Liver (tissue), 9 donors: ENCODE data around the gene ZNF655. TPM values are rescaled to one million over a fixed set of nuclear protein-coding genes. Genes with fewer than 3 reads are reported as not detected.

Experiments used
- DNase-seq: peaks from one replicate; pipeline ENCODE4 v3.0.0-alpha.2; 2017; ENCODE audit warnings: low spot score
- H3K27ac ChIP-seq, 2 donors: one replicate each; pipeline ENCODE4 v1.7.0; 2013; ENCODE audit warnings: inconsistent platforms in 2 of 2, low read length in 2 of 2, control low read depth in 1 of 2, low read depth in 1 of 2, mild to moderate bottlenecking in 1 of 2
- H3K27me3 ChIP-seq, 4 donors: one replicate each; pipeline versions ENCODE4 v1.6.1 to v1.7.0; 2013; ENCODE audit warnings: low read length in 3 of 4, inconsistent platforms in 1 of 4, mild to moderate bottlenecking in 1 of 4, moderate library complexity in 1 of 4; ENCODE audit not compliant: control insufficient read depth in 4 of 4, insufficient read depth in 4 of 4
- H3K36me3 ChIP-seq, 4 donors: one replicate each; pipeline versions ENCODE4 v1.6.1 to v1.7.0; 2013; ENCODE audit warnings: low read length in 3 of 4, mild to moderate bottlenecking in 3 of 4, low read depth in 1 of 4, moderate library complexity in 1 of 4; ENCODE audit not compliant: control insufficient read depth in 4 of 4, insufficient read depth in 3 of 4
- H3K4me1 ChIP-seq, 4 donors: one replicate each; pipeline versions ENCODE4 v1.6.1 to v1.7.0; 2013; ENCODE audit warnings: low read length in 3 of 4, mild to moderate bottlenecking in 3 of 4, moderate library complexity in 1 of 4; ENCODE audit not compliant: control insufficient read depth in 4 of 4, insufficient read depth in 4 of 4
- H3K4me3 ChIP-seq, 3 donors: one replicate each; pipeline versions ENCODE4 v1.6.1 to v1.7.0; 2013; ENCODE audit warnings: low read length in 3 of 3, control low read depth in 1 of 3, low read depth in 1 of 3, mild to moderate bottlenecking in 1 of 3
- H3K9ac ChIP-seq, 2 donors: one replicate each; pipeline ENCODE4 v1.7.0; 2013; ENCODE audit warnings: low read length in 2 of 2, mild to moderate bottlenecking in 2 of 2, moderate library complexity in 2 of 2, control low read depth in 1 of 2, low read depth in 1 of 2
- H3K9me3 ChIP-seq, 4 donors: one replicate each; pipeline versions ENCODE4 v1.6.1 to v1.7.0; 2013; ENCODE audit warnings: low read length in 3 of 4; ENCODE audit not compliant: control insufficient read depth in 4 of 4
- ATF3 ChIP-seq: IDR thresholded peaks from 2 replicates; pipeline ENCODE4 v1.6.1; 2016; ENCODE audit warnings: antibody characterized with exemption
- CTCF ChIP-seq: fragments of 150-350 bp; IDR thresholded peaks from 2 replicates; pipeline ENCODE4 v1.5.1; 2017; ENCODE audit warnings: improper control_type of control experiment, low read depth, low read length; ENCODE audit not compliant: missing input control
- EGR1 ChIP-seq, 2 donors: IDR thresholded peaks; 2 replicates each; pipeline ENCODE4 v1.6.1; 2016 to 2018; ENCODE audit warnings: antibody characterized with exemption in 2 of 2, low read depth in 2 of 2
- FOXA1 ChIP-seq: IDR thresholded peaks from 2 replicates; pipeline ENCODE4 v1.6.1; 2016; ENCODE audit warnings: antibody characterized with exemption
- FOXA2 ChIP-seq: IDR thresholded peaks from 2 replicates; pipeline ENCODE4 v1.6.1; 2016; ENCODE audit warnings: antibody characterized with exemption
- GABPA ChIP-seq, 2 donors: IDR thresholded peaks in 1 of 2; conservative IDR thresholded peaks in 1 of 2; 2 replicates each; pipeline ENCODE4 v1.6.1; 2016; ENCODE audit warnings: antibody characterized with exemption in 2 of 2, mild to moderate bottlenecking in 1 of 2, moderate library complexity in 1 of 2
- JUND ChIP-seq, 2 donors: IDR thresholded peaks; 2 replicates each; pipeline ENCODE4 v1.6.1; 2016; ENCODE audit warnings: antibody characterized with exemption in 2 of 2
- RAD21 ChIP-seq, 2 donors: IDR thresholded peaks; 2 replicates each; pipeline ENCODE4 v1.6.1; 2016; ENCODE audit warnings: antibody characterized with exemption in 2 of 2, mild to moderate bottlenecking in 2 of 2
- REST ChIP-seq: IDR thresholded peaks from 2 replicates; pipeline ENCODE4 v1.6.1; 2016; ENCODE audit warnings: antibody characterized with exemption, mild to moderate bottlenecking
- SP1 ChIP-seq: IDR thresholded peaks from 2 replicates; pipeline ENCODE4 v1.6.1; 2018; ENCODE audit warnings: antibody characterized with exemption, mild to moderate bottlenecking
- TAF1 ChIP-seq: conservative IDR thresholded peaks from 2 replicates; pipeline ENCODE4 v1.6.1; 2016; ENCODE audit warnings: antibody characterized with exemption, mild to moderate bottlenecking
- YY1 ChIP-seq: IDR thresholded peaks from 2 replicates; pipeline ENCODE4 v1.6.1; 2016; ENCODE audit warnings: antibody characterized with exemption, mild to moderate bottlenecking
- ZBTB33 ChIP-seq: IDR thresholded peaks from 2 replicates; pipeline ENCODE4 v1.6.1; 2016; ENCODE audit warnings: antibody characterized with exemption
- WGBS: extraction: QIAGEN DNeasy Blood & Tissue Kit; methylation state at CpG from one replicate; pipeline ENCODE4 v1.1.7; 2013; 5-methylcytosine and 5-hydroxymethylcytosine counted together
- polyA plus RNA-seq, 2 donors: library from polyadenylated mRNA; stranded (reverse) in 1 of 2; unstranded in 1 of 2; fragments of 200-250 nt in 1 of 2; fragments of >200 nt in 1 of 2; fragmentation: Nextera tagmentation in 1 of 2; extraction: Ambion mirVana in 1 of 2; gene quantifications; one replicate each; pipeline versions ENCODE4 v1.2.1 to v1.2.3, GENCODE V29; 2013 to 2015
- total RNA-seq, 2 donors: library from RNA; depleted of rRNA; stranded (reverse); fragments of >200 nt; gene quantifications; one replicate each; pipeline ENCODE4 v1.2.3, GENCODE V29; 2014
- donor health status: healthy.
- donor health status: healthy.
- donor health status: healthy.
- donor health status: healthy.
- donor health status: healthy.

ZNF655 gene
- total and polyA plus RNA-seq, 4 donors = 15.9 to 59.7 (median 32.4) TPM

- 68% methylated on average over 34 of the region's 34 CpGs for WGBS
- no peak for TF ChIP-seq GABPA (IDR thresholded peaks at IDR 0.05 in 1 of 2, conservative IDR thresholded peaks at IDR 0.05 in 1 of 2)
- TF ChIP-seq FOXA2 = no peak
- TF ChIP-seq SP1 = no peak
- no peak for TF ChIP-seq JUND (IDR thresholded peaks at IDR 0.05)
- TF ChIP-seq ZBTB33 = no peak
- Histone ChIP-seq H3K27ac (no peak within 1 kb of the TSS), H3K4me3 (no peak within 1 kb of the TSS), H3K9ac (no peak within 1 kb of the TSS), H3K9me3 (no peaks in the 10 kb centered on the region), H3K4me1 (no peaks in the 10 kb centered on the region), H3K36me3 (no peaks in the 10 kb centered on the region), H3K27me3 (no peaks in the 10 kb centered on the region)
- DNase-seq = no peak
Observed at GRCh38 chr7:99597762-99598501, 39.5 kb downstream of the ZNF655 start, which contains the start of gene TMEM225B. TMEM225B (plus strand) TSS chr7:99598267; CDS start chr7:99604389, 6,122 bp downstream.

- no peaks in the 10 kb centered on the region for H3K4me1 ChIP-seq
- H3K27ac ChIP-seq = no peak overlapping the region
- no peaks in the 10 kb centered on the region for H3K9me3 ChIP-seq
- 73% methylated on average over 4 of the region's 4 CpGs for WGBS
- no peaks in the 10 kb centered on the region for H3K36me3 ChIP-seq
- DNase-seq = no peak
- no peak overlapping the region for H3K9ac ChIP-seq
- no peak overlapping the region for H3K4me3 ChIP-seq
- H3K27me3 ChIP-seq = no peaks in the 10 kb centered on the region
- no peak for TF ChIP-seq RAD21 (IDR thresholded peaks at IDR 0.05)
- no peak for TF ChIP-seq REST
- TF ChIP-seq SP1 = no peak
- no peak for TF ChIP-seq ATF3
- no peak for TF ChIP-seq CTCF
- TF ChIP-seq FOXA2 = no peak
- no peak for TF ChIP-seq TAF1
- no peak for TF ChIP-seq ZBTB33
- TF ChIP-seq EGR1 (IDR thresholded peaks at IDR 0.05; ENCODE audit: low read depth in 2 of 2) = no peak
- no peak for TF ChIP-seq GABPA (IDR thresholded peaks at IDR 0.05 in 1 of 2, conservative IDR thresholded peaks at IDR 0.05 in 1 of 2)
- TF ChIP-seq FOXA1 = no peak
- no peak for TF ChIP-seq YY1
Observed at GRCh38 chr7:99599836-99600235, 41.4 kb downstream of the ZNF655 start.
